Measurements from ENCODE around the gene CCDC78.

CCDC78 gene

DNA sequence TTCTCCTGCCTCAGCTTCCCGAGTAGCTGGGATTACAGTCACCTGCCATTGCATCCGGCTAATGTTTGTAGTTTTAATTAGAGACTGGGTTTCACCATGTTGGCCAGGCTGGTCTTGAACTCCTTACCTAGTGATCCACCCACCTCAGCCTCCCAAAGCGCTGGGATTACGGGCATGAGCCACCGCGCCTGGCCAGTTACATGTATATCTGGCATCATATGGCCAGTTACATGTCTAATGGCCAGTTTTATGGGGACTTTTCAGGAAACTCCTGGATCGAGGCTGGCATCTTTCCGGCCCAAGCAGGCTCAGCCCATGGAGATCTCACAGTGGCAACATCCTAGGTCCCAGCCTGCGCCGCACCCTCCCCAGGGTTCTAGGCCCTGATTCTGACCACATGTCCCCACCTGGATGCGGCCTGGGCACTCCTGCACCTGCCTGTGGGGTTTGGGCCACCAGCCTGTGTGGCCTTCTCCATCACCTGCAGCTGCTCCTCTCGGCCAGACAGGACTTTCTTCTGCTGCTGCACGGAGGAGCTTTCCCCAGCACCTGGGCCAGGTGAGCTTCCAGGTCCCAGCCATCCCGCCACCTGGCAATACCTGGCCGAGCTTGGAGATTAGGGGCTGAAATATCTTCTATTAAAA lies 15.9 kb upstream of the CCDC78 start:
- Histone ChIP-seq H3K27me3 (replicated peaks) (no peaks in the 10 kb centered on the region), H3K36me3 (replicated peaks) (peaks cover 1% of the 10 kb centered on the region), H3K4me3 (ENCODE audit: low read depth, low read length) (no peak overlapping the region), H3K27ac (no peak overlapping the region)
- DNase-seq: no peak
- in situ Hi-C loops (cut with HindIII; ENCODE audit: low pct_ligation_motif_present, low sequenced_read_pairs): no loop called here
- TF ChIP-seq CTCF (IDR thresholded peaks at IDR 0.05; ENCODE audit: low read depth, low read length, missing control alignments): no peak

DNA sequence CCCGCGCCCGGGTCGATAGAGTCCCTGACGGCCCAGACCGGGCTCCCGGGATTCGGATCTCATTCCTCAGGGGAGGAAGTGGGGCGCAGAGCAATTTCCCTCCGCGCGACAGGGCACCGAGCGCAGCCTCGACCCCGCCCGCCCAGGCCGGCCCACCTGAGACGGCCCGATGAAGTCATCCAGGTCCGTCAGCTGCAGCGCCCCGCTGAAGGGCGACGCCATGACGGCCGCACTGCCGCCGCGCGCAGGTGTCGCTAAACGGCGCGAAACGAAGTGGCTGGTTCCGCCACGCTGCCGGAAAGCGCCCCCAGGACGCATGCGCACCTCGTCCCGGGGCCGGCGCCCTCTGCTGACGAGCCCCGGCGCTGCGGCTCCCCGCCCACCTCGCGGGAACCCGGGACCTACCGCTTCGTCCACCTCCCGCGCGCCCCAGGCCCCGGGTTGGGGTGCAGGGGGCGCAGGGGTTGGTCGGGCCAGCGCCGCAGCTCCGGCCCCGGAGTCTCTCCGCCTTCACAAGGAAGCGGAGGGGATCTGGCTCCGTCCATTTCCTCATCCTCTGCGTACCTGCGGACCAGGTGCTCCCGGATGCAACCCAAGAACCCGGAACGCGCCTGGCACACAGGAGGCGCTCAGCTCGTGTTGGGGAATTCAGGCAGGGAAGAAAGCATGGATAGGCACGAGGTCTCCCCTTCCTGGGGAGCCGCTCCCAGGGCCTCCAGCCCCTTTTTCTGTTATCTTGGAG lies 14.7 kb upstream of the CCDC78 start, which contains the start of gene CIAO3:
Gene CIAO3 (minus strand): TSS at position 234 of the 742 bp plus-strand sequence. CDS start 12 bp downstream, at position 222.
- H3K27me3 ChIP-seq (replicated peaks): no peaks in the 10 kb centered on the region
- H3K4me3 ChIP-seq (ENCODE audit: low read depth, low read length): peak within 1 kb of the TSS; percentile 79
- in situ Hi-C loops (cut with HindIII; ENCODE audit: low pct_ligation_motif_present, low sequenced_read_pairs): no loop called here
- DNase-seq: peak; percentile 78
- peaks cover 7% of the 10 kb centered on the region for H3K36me3 ChIP-seq (replicated peaks)
- peak; percentile 58 for TF ChIP-seq CTCF (IDR thresholded peaks at IDR 0.05; ENCODE audit: low read depth, low read length, missing control alignments)
- H3K27ac ChIP-seq: no peak within 1 kb of the TSS

DNA sequence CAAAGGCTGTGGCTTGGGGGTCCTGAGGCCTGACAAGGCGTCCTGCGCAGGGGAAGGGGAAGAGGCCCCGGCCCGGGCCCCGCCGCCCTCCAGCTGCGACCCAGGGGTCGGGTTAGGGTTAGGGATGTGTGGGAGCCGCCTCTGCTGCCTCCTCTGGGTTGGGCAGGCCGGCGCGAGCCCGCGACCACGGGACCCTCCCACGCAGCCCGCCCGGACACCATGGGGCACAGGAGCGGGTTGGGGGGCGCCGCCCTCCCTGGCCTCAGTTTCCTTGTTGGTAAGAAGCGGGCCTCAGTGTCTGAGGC lies 14.2 kb upstream of the CCDC78 start:
- no peak for TF ChIP-seq CTCF (IDR thresholded peaks at IDR 0.05; ENCODE audit: low read depth, low read length, missing control alignments)
- no peak for DNase-seq

GRCh38 chr16:739560-740458 lies 13.6 kb upstream of the CCDC78 start:
- Histone ChIP-seq H3K4me3 (ENCODE audit: low read depth, low read length) (peak overlapping the region; percentile 79), H3K36me3 (replicated peaks) (peaks cover 12% of the 10 kb centered on the region), H3K27ac (no peak overlapping the region), H3K27me3 (replicated peaks) (no peaks in the 10 kb centered on the region)
- DNase-seq: no peak
- in situ Hi-C loops (cut with HindIII; ENCODE audit: low pct_ligation_motif_present, low sequenced_read_pairs): no loop called here
- TF ChIP-seq CTCF (IDR thresholded peaks at IDR 0.05; ENCODE audit: low read depth, low read length, missing control alignments): no peak

More for the DNA sequence above, 14.2 kb upstream of the CCDC78 start:
- Histone ChIP-seq H3K4me3 (ENCODE audit: low read depth, low read length) (peak overlapping the region; percentile 79), H3K36me3 (replicated peaks) (peaks cover 12% of the 10 kb centered on the region), H3K27ac (no peak overlapping the region), H3K27me3 (replicated peaks) (no peaks in the 10 kb centered on the region)
- in situ Hi-C loops (cut with HindIII; ENCODE audit: low pct_ligation_motif_present, low sequenced_read_pairs): no loop called here

- Histone ChIP-seq H3K27me3 (replicated peaks) (no peaks in the 10 kb centered on the region), H3K4me3 (ENCODE audit: low read depth, low read length) (no peak overlapping the region), H3K27ac (no peak overlapping the region), H3K36me3 (replicated peaks) (peaks cover 29% of the 10 kb centered on the region)
- no peak for DNase-seq
- in situ Hi-C loops (cut with HindIII; ENCODE audit: low pct_ligation_motif_present, low sequenced_read_pairs): no loop called here
- no peak for TF ChIP-seq CTCF (IDR thresholded peaks at IDR 0.05; ENCODE audit: low read depth, low read length, missing control alignments)
These were observed 10.8 kb upstream of the CCDC78 start for GRCh38 chr16:736936-737481.

Data from brain microvascular endothelial cell (primary cell).